Aorta (tissue), 5 donors: ENCODE data around the gene NFAT5. TPM values are rescaled to one million over a fixed set of nuclear protein-coding genes. Genes with fewer than 3 reads are reported as not detected.

ENCODE experiments used
- ATAC-seq: fragments of 200-7000 bp; cut with Tn5 transposase; one replicate; pipeline ENCODE4 v1.9.1; 2022; ENCODE audit warnings: moderate library complexity; ENCODE audit not compliant: low FRiP score
- DNase-seq, 2 donors: peaks; one replicate each; pipeline ENCODE4 v3.0.0-alpha.2; 2020
- H3K27ac ChIP-seq, 2 donors: one replicate each; pipeline ENCODE4 v1.5.1; 2013; ENCODE audit warnings: low read length in 2 of 2, mild to moderate bottlenecking in 2 of 2, moderate library complexity in 2 of 2, control low read depth in 1 of 2, inconsistent platforms in 1 of 2, low read depth in 1 of 2
- H3K27me3 ChIP-seq, 2 donors: one replicate each; pipeline ENCODE4 v1.6.1; 2013; ENCODE audit warnings: control low read depth in 1 of 2, low read length in 1 of 2, mild to moderate bottlenecking in 1 of 2, moderate library complexity in 1 of 2; ENCODE audit not compliant: insufficient read depth in 2 of 2, control insufficient read depth in 1 of 2
- H3K36me3 ChIP-seq, 2 donors: one replicate each; pipeline ENCODE4 v1.6.1; 2013; ENCODE audit warnings: control low read depth in 1 of 2, low read length in 1 of 2, mild to moderate bottlenecking in 1 of 2; ENCODE audit not compliant: insufficient read depth in 2 of 2, control insufficient read depth in 1 of 2
- H3K4me1 ChIP-seq, 2 donors: one replicate each; pipeline ENCODE4 v1.6.1; 2013; ENCODE audit warnings: low read length in 2 of 2, control low read depth in 1 of 2, mild to moderate bottlenecking in 1 of 2, moderate library complexity in 1 of 2; ENCODE audit not compliant: insufficient read depth in 2 of 2, control insufficient read depth in 1 of 2
- H3K4me3 ChIP-seq, 2 donors: one replicate each; pipeline ENCODE4 v1.5.1; 2013; ENCODE audit warnings: low read length in 2 of 2, control low read depth in 1 of 2, mild to moderate bottlenecking in 1 of 2
- H3K9me3 ChIP-seq: one replicate; pipeline ENCODE4 v1.6.1; 2013; ENCODE audit warnings: mild to moderate bottlenecking, low read length; ENCODE audit not compliant: control insufficient read depth
- WGBS, 2 donors: extraction: QIAGEN DNeasy Blood & Tissue Kit; methylation state at CpG; one replicate each; pipeline ENCODE4 v1.1.7; 2013; 5-methylcytosine and 5-hydroxymethylcytosine counted together
- intact Hi-C, 2 donors: fragments of 100-400 bp; cut with DNase I; formaldehyde crosslinking; loops; one replicate each; pipeline versions ENCODE4 v1.14.2 to v1.15.0; 2022
- polyA plus RNA-seq, 2 donors: library from polyadenylated mRNA; stranded (reverse); fragments of 200-250 nt; gene quantifications; one replicate each; pipeline ENCODE4 v1.2.3, GENCODE V29; 2013
- total RNA-seq, 2 donors: library from RNA; stranded (reverse); fragmentation: NEBNext Ultra II Directional; extraction: Animal tissue kit (Norgen Biotek cat#: 25700); gene quantifications; one replicate each; pipeline ENCODE4 v1.2.1, GENCODE V29; 2021
- donor health status: healthy with polysubstance abuse.
- donor health status: Bipolar disorder and iron deficiency.
- donor health status: DM: no; HTN: no; CAD: no.
- donor health status: DM: no; HTN: no; CAD: no.
- donor health status: DM: yes; HTN: yes; CAD: no.

Gene NFAT5
- total and polyA plus RNA-seq, 4 donors, result 2.1 to 94.6 (median 36.4) TPM

DNA sequence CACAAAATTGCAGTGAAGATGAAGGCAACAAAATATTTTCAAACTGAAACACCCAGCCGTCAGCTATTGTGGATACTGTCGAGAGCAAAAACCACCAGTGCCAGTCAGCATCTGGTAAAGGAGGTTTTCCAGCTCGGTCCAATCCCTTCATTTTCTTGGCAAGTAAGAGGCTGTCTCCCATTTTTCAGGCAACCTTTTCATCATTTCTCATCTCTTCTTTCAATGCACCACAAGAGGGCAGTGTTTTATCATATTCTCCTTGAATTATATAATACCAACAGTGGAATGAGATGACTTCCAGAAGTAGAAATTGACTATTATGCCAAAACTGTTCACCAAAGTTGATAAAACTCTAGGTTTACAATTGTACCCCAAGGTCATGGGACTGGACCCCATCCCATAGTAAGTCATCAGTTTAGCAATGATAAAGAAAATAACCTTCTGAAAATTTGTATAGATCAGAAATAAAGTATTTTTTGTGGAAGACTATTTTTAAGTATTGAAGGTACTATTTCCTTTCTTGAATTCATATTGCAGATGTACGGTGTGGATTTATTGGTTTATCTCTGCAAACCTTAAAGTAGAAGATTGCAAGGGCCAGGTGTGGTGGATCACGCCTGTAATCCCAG is 143.8 kb downstream of the NFAT5 start:
- Histone ChIP-seq H3K4me3 (no peak overlapping the region), H3K9me3 (no peaks in the 10 kb centered on the region), H3K27me3 (no peaks in the 10 kb centered on the region), H3K36me3 (peaks cover 0 to 2% of the 10 kb centered on the region in 2 donors), H3K4me1 (no peaks in the 10 kb centered on the region), H3K27ac (no peak overlapping the region)
- ATAC-seq (peak; percentile 75), DNase-seq (no peak)
- WGBS, 2 donors, result 25 to 26% methylated on average over 5 of the region's 5 CpGs
- intact Hi-C loops, result loop anchor here (1.0 to 2.0 kb wide), 2 partner anchors 45 kb away; partner anchors contain the start of gene NOB1 (in 2 of the 2)

DNA sequence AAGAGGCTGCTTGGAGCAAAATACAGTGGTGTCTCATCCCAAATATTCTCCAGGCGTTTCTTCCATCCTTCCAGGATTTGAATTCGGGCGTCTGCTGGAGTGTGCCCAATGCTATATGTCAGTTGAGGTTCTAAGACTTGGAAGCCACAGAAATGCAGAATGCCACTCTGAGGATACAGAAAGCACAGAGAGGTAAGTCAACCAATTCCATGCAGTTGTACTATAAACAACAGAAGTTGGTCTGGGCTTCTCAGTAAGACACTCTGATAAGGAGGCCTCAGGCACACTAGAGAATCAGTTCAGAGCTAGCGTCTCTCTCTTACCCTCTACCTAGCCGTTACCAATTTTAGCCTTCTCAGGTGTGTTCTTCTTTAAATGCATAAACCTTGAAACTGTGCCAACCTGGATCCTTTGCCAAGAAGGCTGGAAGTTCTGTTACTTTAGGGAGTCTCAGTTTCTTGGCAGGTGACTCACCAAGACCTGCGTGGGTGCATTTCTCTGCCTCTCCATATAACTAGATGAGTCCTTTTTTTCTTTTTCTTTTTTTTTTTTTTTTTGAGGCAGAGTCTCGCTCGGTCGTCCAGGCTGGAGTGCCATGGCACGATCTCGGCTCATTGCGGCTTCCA is 145.5 kb downstream of the NFAT5 start:
- H3K4me1 ChIP-seq, result no peaks in the 10 kb centered on the region
- intact Hi-C loops, result no loop called here
- no peak for ATAC-seq
- H3K36me3 ChIP-seq, result peaks cover 2 to 3% of the 10 kb centered on the region in 2 donors
- no peak overlapping the region for H3K4me3 ChIP-seq
- no peak overlapping the region for H3K27ac ChIP-seq
- no peaks in the 10 kb centered on the region for H3K9me3 ChIP-seq
- DNase-seq, result peak in 1 of 2 donors; percentile 55
- H3K27me3 ChIP-seq, result no peaks in the 10 kb centered on the region
- WGBS, 2 donors, result 63 to 71% methylated on average over 12 of the region's 12 CpGs

DNA sequence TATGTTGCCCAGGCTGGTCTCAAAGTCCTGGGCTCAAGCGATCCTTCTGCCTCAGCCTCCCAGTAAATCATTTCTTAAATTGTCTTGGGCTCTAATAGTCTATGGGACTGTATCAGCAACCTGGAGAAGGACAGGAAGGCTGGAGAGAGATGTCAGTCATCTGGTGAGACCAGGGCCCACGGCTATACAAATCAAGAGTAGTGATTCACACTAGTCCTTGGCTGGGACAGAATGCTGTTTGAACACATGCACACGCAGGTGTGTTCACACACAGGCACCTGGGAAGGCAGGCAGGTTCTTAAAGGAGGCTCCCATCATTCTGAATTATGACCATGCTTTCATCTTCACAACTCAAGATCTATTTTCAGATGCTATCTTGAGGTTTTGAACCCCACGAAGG is 146.5 kb downstream of the NFAT5 start:
- Histone ChIP-seq H3K36me3 (peaks cover 2 to 3% of the 10 kb centered on the region in 2 donors), H3K9me3 (no peaks in the 10 kb centered on the region), H3K27me3 (no peaks in the 10 kb centered on the region), H3K4me1 (no peaks in the 10 kb centered on the region), H3K27ac (no peak overlapping the region), H3K4me3 (no peak overlapping the region)
- no peak for DNase-seq
- ATAC-seq, result no peak
- 84 to 91% methylated on average over 4 of the region's 4 CpGs for WGBS, 2 donors
- intact Hi-C loops, result no loop called here

DNA sequence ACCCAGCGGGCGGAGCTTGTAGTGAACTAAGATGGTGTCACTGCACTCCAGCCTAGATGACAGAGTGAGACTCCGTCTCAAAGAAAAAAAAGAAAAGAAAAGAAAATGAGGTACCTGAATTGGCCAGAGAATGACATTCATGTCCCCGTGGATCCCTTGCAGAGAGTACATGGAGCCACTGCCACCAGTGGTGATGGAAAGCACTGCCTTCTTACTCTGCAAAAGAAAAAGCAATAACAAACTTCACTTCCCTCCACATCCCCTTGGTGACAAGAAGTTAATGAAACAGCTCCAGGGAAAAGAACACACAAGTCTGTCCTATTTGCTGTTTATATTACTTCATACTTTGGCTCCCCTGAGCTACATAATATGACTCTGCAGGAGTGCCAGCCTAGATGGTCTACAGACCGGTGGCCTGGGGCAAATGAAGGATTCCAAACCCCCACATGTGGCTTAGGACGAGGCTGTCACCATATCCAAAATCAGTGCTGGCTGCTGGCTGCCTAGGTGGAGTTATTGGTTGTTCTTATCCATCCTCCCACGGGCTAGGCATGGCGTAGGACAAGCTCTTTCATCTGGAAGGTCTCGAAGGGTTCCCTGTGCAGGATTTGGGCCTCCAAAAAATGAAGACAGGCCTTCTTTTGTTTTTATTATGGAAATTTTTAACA is 147.3 kb downstream of the NFAT5 start:
- Histone ChIP-seq H3K4me1 (no peaks in the 10 kb centered on the region), H3K27me3 (no peaks in the 10 kb centered on the region), H3K27ac (no peak overlapping the region), H3K9me3 (no peaks in the 10 kb centered on the region), H3K36me3 (peaks cover 0 to 3% of the 10 kb centered on the region in 2 donors), H3K4me3 (no peak overlapping the region)
- intact Hi-C loops, result no loop called here
- no peak for ATAC-seq
- no peak for DNase-seq
- 74 to 76% methylated on average over 9 of the region's 9 CpGs for WGBS, 2 donors

DNA sequence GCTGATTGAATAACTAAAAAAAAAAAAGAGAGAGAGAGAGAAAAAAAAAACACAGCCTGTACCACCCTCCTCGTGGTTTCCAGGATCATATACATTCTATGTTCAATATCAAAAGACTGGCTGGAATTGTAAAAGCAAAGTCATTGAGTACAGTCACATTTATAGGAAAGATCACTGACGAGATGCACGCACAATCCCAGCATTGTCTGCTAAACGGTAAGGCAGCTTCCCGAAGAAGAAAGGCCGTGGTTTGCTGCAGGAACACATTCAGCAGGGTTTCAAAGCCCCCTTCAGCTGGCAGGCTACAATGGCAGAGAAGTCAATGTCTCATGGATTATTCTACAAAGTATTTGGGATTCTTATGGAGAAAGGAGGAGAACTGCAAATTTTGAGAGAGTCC is 151.3 kb downstream of the NFAT5 start:
- H3K36me3 ChIP-seq, result peaks cover 0 to 3% of the 10 kb centered on the region in 2 donors
- WGBS, 2 donors, result 87 to 89% methylated on average over 6 of the region's 6 CpGs
- intact Hi-C loops, result no loop called here
- no peak overlapping the region for H3K27ac ChIP-seq
- DNase-seq, result no peak
- H3K9me3 ChIP-seq, result no peaks in the 10 kb centered on the region
- H3K27me3 ChIP-seq, result no peaks in the 10 kb centered on the region
- H3K4me1 ChIP-seq, result no peaks in the 10 kb centered on the region
- no peak overlapping the region for H3K4me3 ChIP-seq
- no peak for ATAC-seq

DNA sequence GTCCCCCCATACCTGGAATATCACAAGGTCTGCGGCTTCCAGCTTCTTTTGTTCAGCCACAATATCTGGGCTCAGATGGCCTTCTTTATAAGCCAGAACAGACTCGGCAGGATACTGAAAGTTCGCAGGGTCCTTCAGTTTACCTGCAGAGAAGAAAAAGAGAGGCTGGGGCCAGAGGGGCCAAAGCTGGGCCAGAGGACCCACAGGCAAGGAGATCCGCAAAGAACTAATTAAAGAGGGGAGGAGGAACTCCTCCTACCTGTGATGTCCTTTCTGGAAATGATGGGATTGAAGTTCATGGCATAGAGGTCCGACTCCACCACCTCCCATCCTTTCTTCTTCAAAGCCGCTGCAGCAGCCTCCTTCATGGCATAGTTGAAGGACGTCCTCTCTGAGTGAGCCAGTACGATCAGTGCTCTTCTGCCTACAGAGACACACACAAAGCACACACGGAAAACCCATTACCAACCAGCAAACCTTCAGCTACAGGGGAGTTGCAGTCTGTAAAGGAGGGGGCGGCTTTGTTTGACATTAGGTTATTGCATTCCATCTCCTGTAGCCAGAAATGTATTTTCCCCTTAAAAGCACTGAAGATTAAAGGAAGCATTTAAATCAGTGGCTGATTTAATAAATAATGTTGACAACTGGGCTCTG is 152.5 kb downstream of the NFAT5 start:
- H3K4me1 ChIP-seq, result no peaks in the 10 kb centered on the region
- DNase-seq (no peak), ATAC-seq (no peak)
- H3K36me3 ChIP-seq, result peaks cover 0 to 3% of the 10 kb centered on the region in 2 donors
- intact Hi-C loops, result no loop called here
- no peaks in the 10 kb centered on the region for H3K27me3 ChIP-seq
- 85 to 87% methylated on average over 10 of the region's 10 CpGs for WGBS, 2 donors
- no peak overlapping the region for H3K27ac ChIP-seq
- no peaks in the 10 kb centered on the region for H3K9me3 ChIP-seq
- no peak overlapping the region for H3K4me3 ChIP-seq

DNA sequence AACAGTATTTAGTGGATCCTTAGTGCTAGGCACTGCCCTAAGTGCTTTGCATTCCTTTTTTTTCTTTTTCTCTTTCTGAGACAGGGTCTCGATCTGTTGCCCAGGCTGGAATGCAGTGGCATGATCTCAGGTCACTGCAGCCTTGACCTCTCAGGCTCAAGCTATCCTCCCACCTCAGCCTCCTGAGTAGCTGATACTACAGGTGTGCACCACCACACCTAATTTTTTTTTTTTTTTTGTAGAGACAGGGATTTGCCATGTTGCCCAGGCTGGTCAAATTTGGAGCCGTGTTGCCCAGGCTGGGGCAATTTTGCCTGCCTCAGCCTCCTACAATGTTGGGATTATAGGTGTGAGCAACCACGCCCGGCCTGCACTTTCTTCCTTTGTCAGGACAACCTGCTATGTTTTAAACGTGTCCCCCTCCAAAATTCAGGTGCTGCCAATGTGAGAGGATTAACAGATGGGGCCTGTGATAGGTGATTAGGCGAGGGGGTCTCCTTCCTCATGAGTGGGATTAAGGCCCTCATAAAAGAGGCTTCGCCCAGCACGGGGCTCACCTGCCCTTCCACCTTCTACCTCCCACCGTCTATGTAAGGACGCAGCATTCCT is 155.2 kb downstream of the NFAT5 start:
- ATAC-seq (no peak), DNase-seq (peak in 1 of 2 donors; percentile 25)
- Histone ChIP-seq H3K9me3 (no peaks in the 10 kb centered on the region), H3K4me1 (no peaks in the 10 kb centered on the region), H3K4me3 (no peak overlapping the region), H3K27me3 (no peaks in the 10 kb centered on the region), H3K27ac (no peak overlapping the region), H3K36me3 (no peaks in the 10 kb centered on the region)
- intact Hi-C loops, result no loop called here
- WGBS, 2 donors, result 94% methylated on average over 10 of the region's 10 CpGs

DNA sequence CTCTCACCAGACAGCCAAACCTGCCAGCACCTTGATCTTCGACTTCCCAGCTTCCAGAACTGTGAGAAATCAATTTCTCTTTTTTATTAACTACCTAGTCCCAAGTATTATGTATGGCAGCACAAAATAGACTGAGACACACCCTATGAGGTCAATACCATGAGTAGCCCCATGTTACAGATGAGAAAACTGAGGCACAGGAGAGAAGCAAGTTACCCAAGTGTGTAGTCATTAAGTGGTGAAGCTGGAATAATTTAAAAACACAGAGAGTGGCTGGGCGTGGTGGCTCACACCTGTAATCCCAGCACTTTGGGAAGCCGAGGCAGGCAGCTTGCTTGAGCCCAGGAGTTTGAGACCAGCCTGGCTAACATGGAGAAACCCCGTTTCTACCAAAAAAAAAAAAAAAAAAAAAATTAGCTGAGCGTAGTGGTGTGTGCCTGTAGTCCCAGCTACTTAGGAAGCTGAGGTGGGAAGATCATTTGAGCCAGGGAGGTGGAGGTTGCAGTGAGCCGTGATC is 155.7 kb downstream of the NFAT5 start:
- no peak overlapping the region for H3K4me3 ChIP-seq
- H3K4me1 ChIP-seq, result no peaks in the 10 kb centered on the region
- no peaks in the 10 kb centered on the region for H3K9me3 ChIP-seq
- no peaks in the 10 kb centered on the region for H3K27me3 ChIP-seq
- no peak overlapping the region for H3K27ac ChIP-seq
- WGBS, 2 donors, result 89 to 93% methylated on average over 6 of the region's 6 CpGs
- no peaks in the 10 kb centered on the region for H3K36me3 ChIP-seq
- intact Hi-C loops, result no loop called here
- peak in 1 of 2 donors; percentile 13 for DNase-seq
- no peak for ATAC-seq
